Measurements from ENCODE around the gene NAV1. TPM values are rescaled to one million over a fixed set of nuclear protein-coding genes. Genes with fewer than 3 reads are reported as not detected.
"Not testable (repeated sequence)": the region's sequence is repeated elsewhere in the genome, so short reads cannot be mapped to it uniquely, and the experiment has no call there.

NAV1 gene
- total RNA-seq, 2 donors from 2014 or later, result 0.21 to 1.2 TPM

DNA sequence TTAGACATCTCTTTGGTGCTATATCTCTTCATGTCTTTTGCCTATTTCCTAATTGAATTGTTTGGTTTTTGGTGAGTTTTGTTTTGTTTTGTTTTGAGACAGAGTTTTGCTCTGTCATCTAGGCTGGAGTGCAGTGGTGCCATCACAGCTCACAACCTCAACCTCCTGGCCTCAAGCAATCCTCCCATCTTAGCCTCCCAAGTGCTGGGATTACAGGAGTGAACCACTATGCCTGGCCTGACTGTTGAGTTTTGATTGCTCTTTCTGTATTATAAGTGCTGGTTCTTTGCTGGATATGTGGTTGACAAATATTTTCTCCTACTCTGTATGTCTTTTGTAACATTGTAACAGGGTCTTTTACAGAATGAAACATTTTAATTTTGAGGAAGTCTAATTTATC is 38.0 kb downstream of the NAV1 start:
- ATAC-seq (no peak), DNase-seq (ENCODE audit: low spot score) (no peak)
- H3K27me3 Mint-ChIP-seq, result peaks cover 21 to 26% of the 10 kb centered on the region in 2 donors
- peaks cover 6% of the 10 kb centered on the region for H3K36me3 Mint-ChIP-seq
- no peak overlapping the region for H3K4me3 Mint-ChIP-seq
- H3K4me1 Mint-ChIP-seq (ENCODE audit: low read depth in 2 of 2), result no peaks in the 10 kb centered on the region
- no peaks in the 10 kb centered on the region for H3K9me3 Mint-ChIP-seq
- H3K27ac Mint-ChIP-seq, result no peak overlapping the region

DNA sequence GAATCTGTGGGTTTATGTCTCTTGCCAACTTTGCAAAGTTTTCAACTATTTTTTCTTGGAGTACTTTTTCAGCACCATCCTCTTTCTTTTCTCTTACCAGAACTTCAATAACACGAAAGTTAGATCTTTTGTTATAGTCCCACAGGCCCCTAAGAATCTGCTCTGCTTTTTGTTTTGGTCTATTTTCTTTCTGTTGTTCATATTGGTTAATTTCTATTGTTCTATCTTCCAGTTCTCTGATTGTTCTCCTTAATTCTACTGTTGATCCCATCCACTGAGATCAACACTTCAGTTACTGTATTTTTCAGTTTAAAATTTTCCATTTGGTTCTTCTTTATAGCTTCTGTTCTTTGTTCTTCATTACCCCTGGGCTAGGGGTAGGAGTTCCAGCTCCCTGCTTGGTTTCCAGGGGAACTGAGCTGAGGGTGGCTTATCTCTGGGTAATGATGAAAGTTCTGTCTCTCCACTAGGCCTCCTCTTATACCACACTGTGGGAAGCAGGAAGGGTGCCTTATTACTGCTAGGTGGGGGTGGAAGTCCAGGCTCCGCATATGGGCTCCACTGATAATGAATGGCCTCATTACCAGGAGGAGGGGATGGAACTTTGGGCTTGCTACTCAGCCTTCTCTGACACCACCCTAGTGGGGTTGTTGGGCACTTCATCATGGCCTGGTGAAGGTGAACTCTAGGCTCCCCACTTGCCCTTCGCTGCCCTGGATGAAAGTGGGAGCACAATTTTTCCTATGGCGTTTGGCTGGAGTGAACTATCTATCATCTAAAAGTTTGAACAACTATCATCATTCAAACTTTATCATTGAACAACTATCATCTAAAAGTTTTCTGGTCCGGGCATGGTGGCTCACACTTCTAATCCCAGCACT is 39.3 kb downstream of the NAV1 start:
- Mint-ChIP-seq H3K9me3 (no peaks in the 10 kb centered on the region), H3K27ac (no peak overlapping the region), H3K36me3 (peaks cover 6% of the 10 kb centered on the region), H3K4me3 (no peak overlapping the region), H3K4me1 (ENCODE audit: low read depth in 2 of 2) (no peaks in the 10 kb centered on the region), H3K27me3 (peaks cover 23 to 26% of the 10 kb centered on the region in 2 donors)
- DNase-seq (ENCODE audit: low spot score) (no peak), ATAC-seq (no peak)

DNA sequence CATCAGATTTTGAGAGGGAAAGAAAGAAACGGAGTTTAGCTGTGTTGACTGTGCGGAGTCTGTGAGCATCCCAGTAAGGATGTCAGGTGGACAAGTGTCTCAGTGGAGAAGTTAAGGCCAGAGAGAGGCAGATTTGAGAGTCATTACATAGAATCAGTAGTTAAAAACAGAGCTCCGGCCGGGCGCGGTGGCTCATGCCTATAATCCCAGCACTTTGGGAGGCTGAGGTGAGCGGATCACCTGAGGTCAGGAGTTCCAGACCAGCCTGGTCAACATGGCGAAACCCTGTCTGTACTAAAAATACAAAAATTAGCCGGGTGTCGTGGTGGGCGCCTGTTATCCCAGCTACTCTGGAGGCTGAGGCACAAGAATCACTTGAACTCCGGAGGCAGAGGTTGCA is 42.4 kb downstream of the NAV1 start:
- ATAC-seq; H3K27ac Mint-ChIP-seq; H3K4me1 Mint-ChIP-seq (ENCODE audit: low read depth in 2 of 2); H3K9me3 Mint-ChIP-seq; H3K36me3 Mint-ChIP-seq; H3K4me3 Mint-ChIP-seq; DNase-seq (ENCODE audit: low spot score): not testable (repeated sequence)
- peaks cover 28 to 34% of the 10 kb centered on the region in 2 donors for H3K27me3 Mint-ChIP-seq

DNA sequence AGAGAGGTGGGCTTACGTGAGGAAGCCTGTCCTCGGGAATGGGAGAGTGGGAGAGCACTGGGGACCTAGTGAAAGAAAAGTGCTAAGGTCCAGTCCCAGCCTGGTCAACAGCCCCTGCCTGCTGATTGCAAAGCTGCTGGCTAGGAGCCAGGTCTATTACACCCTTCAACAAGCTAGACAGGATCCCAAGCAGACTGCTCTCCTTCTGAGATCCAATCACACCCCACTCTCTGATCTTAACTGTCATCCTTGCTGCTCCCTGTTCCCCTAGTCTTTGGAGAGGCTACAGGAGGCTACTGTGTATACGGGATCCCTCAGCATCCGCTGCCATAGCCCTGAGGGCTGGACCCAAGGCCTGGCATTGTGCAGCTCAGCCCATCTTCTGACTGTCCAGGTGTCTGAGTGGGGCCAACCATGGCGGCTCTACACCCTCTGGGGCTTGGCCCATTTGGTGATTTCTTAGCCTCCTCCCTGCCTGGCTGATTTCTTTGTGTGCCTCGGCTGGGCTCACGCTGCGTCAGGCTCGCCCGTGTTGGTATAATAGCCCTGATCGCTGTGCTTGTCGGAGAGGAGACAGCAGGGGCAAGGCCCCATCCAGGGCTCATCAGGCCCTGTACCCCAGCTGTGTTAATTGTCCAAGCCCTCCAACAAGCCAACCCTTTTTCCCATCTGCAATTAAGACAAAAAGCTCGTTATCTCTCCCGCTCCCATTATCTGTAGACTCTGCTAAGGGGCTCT is 43.9 kb downstream of the NAV1 start:
- Mint-ChIP-seq H3K27ac (no peak overlapping the region), H3K9me3 (no peaks in the 10 kb centered on the region), H3K36me3 (peaks cover 2% of the 10 kb centered on the region), H3K4me3 (no peak overlapping the region), H3K4me1 (ENCODE audit: low read depth in 2 of 2) (no peaks in the 10 kb centered on the region), H3K27me3 (peaks cover 23 to 26% of the 10 kb centered on the region in 2 donors)
- DNase-seq (ENCODE audit: low spot score), result peak; percentile 31
- ATAC-seq, result peak in 1 of 2 donors; percentile 33

DNA sequence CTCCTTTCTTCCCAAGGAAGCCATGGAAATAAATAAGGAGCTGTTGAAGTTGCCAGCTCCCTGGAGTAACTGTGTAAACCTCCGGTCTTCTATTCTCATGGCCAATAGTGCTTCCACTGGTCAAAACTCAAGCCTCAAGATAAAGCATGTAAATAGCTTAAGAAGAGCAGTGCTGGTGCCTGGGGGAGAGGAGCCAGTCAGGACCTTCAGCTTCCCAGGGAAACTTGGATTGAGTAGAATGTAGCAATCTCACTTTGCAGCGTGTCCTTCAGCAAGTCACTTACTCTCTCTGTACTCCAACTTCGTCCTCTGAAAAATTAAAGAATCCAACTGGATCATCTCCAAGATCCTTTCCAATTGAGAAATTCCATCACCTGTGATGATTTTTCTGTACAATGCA is 44.7 kb downstream of the NAV1 start:
- Mint-ChIP-seq H3K36me3 (no peaks in the 10 kb centered on the region), H3K27ac (no peak overlapping the region), H3K27me3 (peaks cover 18 to 21% of the 10 kb centered on the region in 2 donors), H3K4me1 (ENCODE audit: low read depth in 2 of 2) (no peaks in the 10 kb centered on the region), H3K9me3 (no peaks in the 10 kb centered on the region), H3K4me3 (no peak overlapping the region)
- DNase-seq (ENCODE audit: low spot score) (no peak), ATAC-seq (no peak)

DNA sequence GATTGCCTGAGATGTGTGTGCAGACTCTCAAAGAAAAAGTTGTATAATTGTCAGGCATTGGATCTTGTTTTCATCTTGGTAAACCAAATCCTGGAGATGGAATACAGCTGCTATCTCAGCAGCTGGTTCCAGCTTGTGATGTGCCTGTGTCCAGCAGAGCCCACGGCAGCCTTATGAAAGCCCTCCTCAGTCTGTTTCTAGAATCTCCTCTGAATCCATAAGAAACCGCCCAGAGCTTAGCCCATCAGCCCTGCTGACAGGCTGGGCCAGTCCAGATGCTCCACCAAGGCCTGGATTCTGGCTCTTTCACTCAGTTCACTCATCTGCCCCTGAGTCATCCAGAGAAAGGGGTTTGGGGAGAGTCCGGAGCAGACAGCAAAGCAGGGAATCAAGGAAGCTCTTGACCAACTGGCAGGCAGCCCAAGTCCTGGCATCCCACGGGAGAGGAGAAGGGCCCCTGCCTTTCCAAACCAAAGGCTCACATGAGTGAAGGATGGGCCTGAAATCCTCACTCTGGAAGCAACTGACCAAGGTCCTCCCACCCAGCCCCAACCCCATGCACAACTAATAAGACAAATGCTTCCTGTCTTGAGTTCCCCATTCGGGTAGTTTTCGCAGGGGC is 45.7 kb downstream of the NAV1 start:
- H3K27me3 Mint-ChIP-seq, result peaks cover 18 to 21% of the 10 kb centered on the region in 2 donors
- ATAC-seq, result no peak
- H3K4me1 Mint-ChIP-seq (ENCODE audit: low read depth in 2 of 2), result no peaks in the 10 kb centered on the region
- no peak overlapping the region for H3K4me3 Mint-ChIP-seq
- DNase-seq (ENCODE audit: low spot score), result peak; percentile 20
- no peak overlapping the region for H3K27ac Mint-ChIP-seq
- no peaks in the 10 kb centered on the region for H3K36me3 Mint-ChIP-seq
- no peaks in the 10 kb centered on the region for H3K9me3 Mint-ChIP-seq

DNA sequence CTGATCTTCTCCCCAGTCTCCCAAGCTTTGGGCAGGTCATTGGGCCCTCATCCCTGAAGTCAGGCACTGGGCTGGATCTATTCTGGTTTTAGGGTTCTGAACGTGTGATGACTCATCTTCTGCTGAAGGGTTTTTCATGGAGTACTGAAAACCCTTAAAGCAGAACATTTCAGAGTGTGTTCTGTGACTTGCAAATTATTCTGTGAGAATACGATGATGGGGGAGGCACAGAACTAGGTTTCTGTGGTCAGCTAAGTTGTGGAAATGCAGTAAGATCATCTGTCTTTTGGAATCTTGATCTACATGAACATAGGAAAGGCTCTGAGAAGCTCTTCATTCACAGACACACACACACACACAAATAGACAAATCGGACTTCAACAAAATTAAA is 46.2 kb downstream of the NAV1 start:
- no peaks in the 10 kb centered on the region for H3K36me3 Mint-ChIP-seq
- ATAC-seq (no peak), DNase-seq (ENCODE audit: low spot score) (no peak)
- no peaks in the 10 kb centered on the region for H3K4me1 Mint-ChIP-seq (ENCODE audit: low read depth in 2 of 2)
- H3K4me3 Mint-ChIP-seq, result no peak overlapping the region
- H3K27ac Mint-ChIP-seq, result no peak overlapping the region
- H3K27me3 Mint-ChIP-seq, result peaks cover 18 to 21% of the 10 kb centered on the region in 2 donors
- no peaks in the 10 kb centered on the region for H3K9me3 Mint-ChIP-seq

DNA sequence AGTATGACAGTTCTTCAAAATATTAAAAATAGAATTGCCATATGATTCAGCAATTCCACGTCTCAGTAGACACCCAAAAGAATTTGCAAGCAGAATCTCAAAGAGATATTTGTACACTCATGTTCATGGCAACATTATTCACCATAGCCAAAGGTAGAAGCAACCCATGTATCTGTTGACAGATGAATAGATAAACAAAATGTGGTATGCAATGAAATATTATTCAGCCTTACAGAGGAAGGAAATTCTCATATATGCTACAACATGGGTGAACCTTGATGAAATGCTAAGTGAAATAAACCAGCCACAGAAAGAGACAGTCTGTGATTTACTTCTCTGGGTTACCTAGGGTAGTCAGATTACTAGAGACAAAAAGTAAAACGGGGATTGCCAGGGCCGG is 47.0 kb downstream of the NAV1 start:
- peaks cover 13 to 18% of the 10 kb centered on the region in 2 donors for H3K27me3 Mint-ChIP-seq
- DNase-seq (ENCODE audit: low spot score) (no peak), ATAC-seq (no peak)
- no peak overlapping the region for H3K27ac Mint-ChIP-seq
- no peaks in the 10 kb centered on the region for H3K4me1 Mint-ChIP-seq (ENCODE audit: low read depth in 2 of 2)
- no peak overlapping the region for H3K4me3 Mint-ChIP-seq
- H3K9me3 Mint-ChIP-seq, result no peaks in the 10 kb centered on the region
- H3K36me3 Mint-ChIP-seq, result no peaks in the 10 kb centered on the region

DNA sequence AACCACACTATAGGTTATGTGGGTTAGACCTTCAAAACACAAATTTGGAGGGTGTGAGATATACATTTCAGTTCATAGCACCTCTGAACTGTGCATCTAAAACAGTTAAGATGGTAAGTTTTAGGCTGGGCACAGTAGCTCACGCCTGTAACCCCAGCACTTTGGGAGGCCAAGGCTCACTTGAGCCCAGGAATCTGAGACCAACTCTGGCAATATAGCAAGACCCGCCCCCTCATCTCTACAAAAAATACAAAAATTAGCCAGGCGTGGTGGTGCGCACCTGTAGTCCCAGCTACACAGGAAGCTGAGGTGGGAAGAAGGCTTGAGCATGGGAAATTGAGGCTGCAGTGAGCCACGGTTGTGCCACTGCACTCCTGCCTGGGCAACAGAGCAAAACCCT is 47.9 kb downstream of the NAV1 start:
- H3K4me1 Mint-ChIP-seq (ENCODE audit: low read depth in 2 of 2), result no peaks in the 10 kb centered on the region
- H3K27me3 Mint-ChIP-seq, result peaks cover 9 to 15% of the 10 kb centered on the region in 2 donors
- DNase-seq (ENCODE audit: low spot score), result no peak
- H3K36me3 Mint-ChIP-seq, result no peaks in the 10 kb centered on the region
- no peaks in the 10 kb centered on the region for H3K9me3 Mint-ChIP-seq
- H3K4me3 Mint-ChIP-seq, result no peak overlapping the region
- no peak overlapping the region for H3K27ac Mint-ChIP-seq
- no peak for ATAC-seq

DNA sequence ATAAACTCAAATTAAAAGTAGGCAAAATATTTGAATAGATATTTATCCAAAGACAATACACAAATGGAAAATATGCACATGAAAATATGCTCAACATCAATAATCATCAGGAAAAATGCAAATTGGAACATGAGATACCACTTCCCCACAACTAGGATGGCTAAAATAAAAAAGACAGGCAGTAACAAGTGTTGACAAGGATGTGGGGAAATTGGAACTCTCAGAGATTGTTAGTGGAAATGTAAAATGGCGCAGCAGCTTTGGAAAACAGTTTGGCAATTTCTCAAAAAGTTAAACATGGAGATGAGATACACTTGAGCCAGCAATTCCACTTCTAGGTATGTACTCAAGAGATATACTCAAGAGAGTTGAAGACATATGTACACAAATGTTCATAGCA is 48.8 kb downstream of the NAV1 start:
- Mint-ChIP-seq H3K9me3 (no peaks in the 10 kb centered on the region), H3K4me1 (ENCODE audit: low read depth in 2 of 2) (no peaks in the 10 kb centered on the region), H3K4me3 (no peak overlapping the region), H3K27me3 (peaks cover 9 to 11% of the 10 kb centered on the region in 2 donors), H3K27ac (no peak overlapping the region), H3K36me3 (no peaks in the 10 kb centered on the region)
- ATAC-seq, result no peak
- DNase-seq (ENCODE audit: low spot score), result no peak

Other genes with a start within 250 kb of the NAV1 start
- gene TNNT2, start 161.4 kb upstream of the NAV1 start, total RNA-seq, result not detected
- gene LAD1, start 139.8 kb upstream of the NAV1 start, total RNA-seq, result not detected
- not detected for gene TNNI1, start 117.4 kb upstream of the NAV1 start, total RNA-seq
- gene PHLDA3, start 69.9 kb upstream of the NAV1 start, total RNA-seq, result 1 to 10 TPM; 2.7 to 3.3 TPM
- 10 to 100 TPM; 41.6 to 57.8 TPM for gene CSRP1, start 32.0 kb upstream of the NAV1 start, total RNA-seq

Measured in natural killer cell treated with Interleukin-12 subunit alpha and Interleukin-12 subunit beta and Interleukin-15 and Interleukin-18, amount 100 ng/mL, for 72 hours (primary cell).